ENCODE data around the gene ST13. TPM values are rescaled to one million over a fixed set of nuclear protein-coding genes. Genes with fewer than 3 reads are reported as not detected.

Gene ST13
- total RNA-seq, 1 donor: 231 TPM

DNA sequence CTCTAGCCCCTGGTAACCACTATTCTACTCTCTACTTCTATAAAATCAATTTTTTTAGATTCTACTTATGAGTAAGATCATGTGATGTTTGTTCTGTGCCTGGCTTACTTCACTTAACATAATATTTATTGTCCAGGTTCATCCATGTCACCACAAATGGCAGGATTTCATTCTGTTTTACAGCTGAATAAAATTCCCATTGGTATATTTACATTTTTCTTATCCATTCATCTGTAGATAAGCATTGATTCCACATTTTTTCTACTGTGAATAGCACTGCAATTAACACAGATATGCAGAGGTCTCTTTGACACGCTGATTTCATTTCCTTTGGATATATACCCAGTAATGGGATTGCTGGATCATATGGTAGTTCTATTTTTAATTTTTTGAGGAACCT is 53.1 kb downstream of the ST13 start:
- H4K20me1 ChIP-seq (ENCODE audit: insufficient read depth, low read length): peaks cover 5% of the 10 kb centered on the region
- TF ChIP-seq, protein P1, sequence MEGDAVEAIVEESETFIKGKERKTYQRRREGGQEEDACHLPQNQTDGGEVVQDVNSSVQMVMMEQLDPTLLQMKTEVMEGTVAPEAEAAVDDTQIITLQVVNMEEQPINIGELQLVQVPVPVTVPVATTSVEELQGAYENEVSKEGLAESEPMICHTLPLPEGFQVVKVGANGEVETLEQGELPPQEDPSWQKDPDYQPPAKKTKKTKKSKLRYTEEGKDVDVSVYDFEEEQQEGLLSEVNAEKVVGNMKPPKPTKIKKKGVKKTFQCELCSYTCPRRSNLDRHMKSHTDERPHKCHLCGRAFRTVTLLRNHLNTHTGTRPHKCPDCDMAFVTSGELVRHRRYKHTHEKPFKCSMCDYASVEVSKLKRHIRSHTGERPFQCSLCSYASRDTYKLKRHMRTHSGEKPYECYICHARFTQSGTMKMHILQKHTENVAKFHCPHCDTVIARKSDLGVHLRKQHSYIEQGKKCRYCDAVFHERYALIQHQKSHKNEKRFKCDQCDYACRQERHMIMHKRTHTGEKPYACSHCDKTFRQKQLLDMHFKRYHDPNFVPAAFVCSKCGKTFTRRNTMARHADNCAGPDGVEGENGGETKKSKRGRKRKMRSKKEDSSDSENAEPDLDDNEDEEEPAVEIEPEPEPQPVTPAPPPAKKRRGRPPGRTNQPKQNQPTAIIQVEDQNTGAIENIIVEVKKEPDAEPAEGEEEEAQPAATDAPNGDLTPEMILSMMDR (IDR thresholded peaks at IDR 0.05; ENCODE audit: extremely low read depth, low read depth, low read length): no peak
- no peaks in the 10 kb centered on the region for H3K36me3 ChIP-seq (ENCODE audit: insufficient read depth, low read length)
- H2AFZ ChIP-seq (ENCODE audit: low read length): no peak overlapping the region
- H3K9me3 ChIP-seq (ENCODE audit: low read depth, low read length): no peaks in the 10 kb centered on the region
- no peak overlapping the region for H3K4me3 ChIP-seq (ENCODE audit: insufficient read depth, low read length)
- peaks cover 7% of the 10 kb centered on the region for H3K4me1 ChIP-seq (ENCODE audit: insufficient read depth, low read length)
- no peak overlapping the region for H3K4me2 ChIP-seq (ENCODE audit: insufficient read depth, low read length)
- H3K27me3 ChIP-seq (ENCODE audit: insufficient read depth, low read length): no peaks in the 10 kb centered on the region
- H3K79me2 ChIP-seq (ENCODE audit: insufficient read depth, low read length): peaks cover 47% of the 10 kb centered on the region
- peak; percentile 69 for DNase-seq (ENCODE audit: insufficient read length, low spot score, missing footprints)
- H3K27ac ChIP-seq (ENCODE audit: low read depth, low read length): no peak overlapping the region

DNA sequence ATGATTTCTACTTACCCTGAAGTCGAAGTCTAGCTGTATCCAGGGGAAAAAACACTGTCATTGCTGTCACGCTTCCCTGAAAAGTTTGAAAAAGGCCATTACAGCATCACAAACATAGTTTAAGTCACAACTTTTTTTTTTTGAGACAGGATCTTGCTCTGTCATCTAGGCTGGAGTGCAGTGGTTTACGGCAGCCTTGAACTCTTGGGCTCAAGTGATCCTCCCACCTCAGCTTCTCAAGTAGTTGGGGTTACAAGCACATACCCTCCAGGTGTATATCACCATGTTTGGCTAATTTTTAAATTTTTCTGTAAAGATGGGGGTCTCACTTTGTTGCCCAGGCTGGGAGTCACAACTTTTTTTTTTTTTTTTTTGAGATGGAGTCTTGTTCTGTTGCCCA is 57.4 kb downstream of the ST13 start:
- Histone ChIP-seq H3K9me3 (ENCODE audit: low read depth, low read length) (no peaks in the 10 kb centered on the region), H4K20me1 (ENCODE audit: insufficient read depth, low read length) (no peaks in the 10 kb centered on the region), H3K79me2 (ENCODE audit: insufficient read depth, low read length) (peaks cover 15% of the 10 kb centered on the region), H3K4me1 (ENCODE audit: insufficient read depth, low read length) (no peaks in the 10 kb centered on the region), H3K27me3 (ENCODE audit: insufficient read depth, low read length) (no peaks in the 10 kb centered on the region), H3K36me3 (ENCODE audit: insufficient read depth, low read length) (peaks cover 4% of the 10 kb centered on the region), H3K4me3 (ENCODE audit: insufficient read depth, low read length) (no peak overlapping the region), H3K4me2 (ENCODE audit: insufficient read depth, low read length) (no peak overlapping the region), H2AFZ (ENCODE audit: low read length) (no peak overlapping the region), H3K27ac (ENCODE audit: low read depth, low read length) (no peak overlapping the region)
- no peak for DNase-seq (ENCODE audit: insufficient read length, low spot score, missing footprints)
- TF ChIP-seq, protein P1 (IDR thresholded peaks at IDR 0.05; ENCODE audit: extremely low read depth, low read depth, low read length): no peak

DNA sequence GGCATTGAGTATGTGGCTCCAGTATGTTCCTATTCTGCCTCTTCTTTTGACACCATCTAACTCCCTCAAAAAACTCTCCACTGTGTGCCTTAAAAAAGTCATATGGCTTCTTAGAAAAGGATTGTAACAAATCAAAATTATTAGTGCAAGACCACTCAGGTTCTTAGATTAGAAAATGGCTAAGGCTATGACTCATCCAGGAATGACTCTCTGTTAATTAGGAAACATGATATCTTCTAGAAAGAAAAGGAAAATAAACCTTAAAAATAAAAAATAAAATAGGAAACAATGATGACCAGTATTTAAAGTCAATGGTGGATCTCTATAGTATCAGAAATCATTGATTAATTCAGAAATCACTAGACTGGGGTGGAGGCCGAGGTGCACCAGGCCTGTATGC is 59.0 kb downstream of the ST13 start:
- H3K27ac ChIP-seq (ENCODE audit: low read depth, low read length): no peak overlapping the region
- H3K4me1 ChIP-seq (ENCODE audit: insufficient read depth, low read length): no peaks in the 10 kb centered on the region
- H3K9me3 ChIP-seq (ENCODE audit: low read depth, low read length): no peaks in the 10 kb centered on the region
- no peaks in the 10 kb centered on the region for H4K20me1 ChIP-seq (ENCODE audit: insufficient read depth, low read length)
- peaks cover 8% of the 10 kb centered on the region for H3K79me2 ChIP-seq (ENCODE audit: insufficient read depth, low read length)
- H3K4me2 ChIP-seq (ENCODE audit: insufficient read depth, low read length): no peak overlapping the region
- H3K36me3 ChIP-seq (ENCODE audit: insufficient read depth, low read length): peaks cover 5% of the 10 kb centered on the region
- DNase-seq (ENCODE audit: insufficient read length, low spot score, missing footprints): no peak
- TF ChIP-seq, protein P1 (IDR thresholded peaks at IDR 0.05; ENCODE audit: extremely low read depth, low read depth, low read length): no peak
- H3K27me3 ChIP-seq (ENCODE audit: insufficient read depth, low read length): no peaks in the 10 kb centered on the region
- H2AFZ ChIP-seq (ENCODE audit: low read length): no peak overlapping the region
- H3K4me3 ChIP-seq (ENCODE audit: insufficient read depth, low read length): no peak overlapping the region

DNA sequence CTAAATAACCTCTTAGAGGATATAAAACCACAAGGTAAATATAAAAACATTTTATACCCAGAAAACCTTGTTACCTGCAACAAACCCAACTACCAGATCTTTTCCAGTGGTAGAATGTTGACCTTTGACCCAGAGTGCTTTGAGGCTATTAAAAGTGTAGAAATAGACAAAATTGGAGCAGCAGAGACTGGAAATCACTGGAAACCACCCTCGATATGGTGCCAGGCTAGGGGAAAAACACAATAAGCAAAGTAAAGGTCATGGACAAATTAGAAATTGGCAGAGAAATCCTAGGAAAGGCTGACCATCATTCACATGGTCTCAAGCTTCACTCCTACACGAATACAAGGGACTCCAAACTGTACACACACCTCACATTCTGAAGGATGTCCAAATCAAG is 64.0 kb downstream of the ST13 start:
- DNase-seq (ENCODE audit: insufficient read length, low spot score, missing footprints): no peak
- no peak overlapping the region for H3K27ac ChIP-seq (ENCODE audit: low read depth, low read length)
- no peaks in the 10 kb centered on the region for H4K20me1 ChIP-seq (ENCODE audit: insufficient read depth, low read length)
- H3K27me3 ChIP-seq (ENCODE audit: insufficient read depth, low read length): no peaks in the 10 kb centered on the region
- H3K4me1 ChIP-seq (ENCODE audit: insufficient read depth, low read length): no peaks in the 10 kb centered on the region
- no peak overlapping the region for H3K4me3 ChIP-seq (ENCODE audit: insufficient read depth, low read length)
- H3K36me3 ChIP-seq (ENCODE audit: insufficient read depth, low read length): peaks cover 5% of the 10 kb centered on the region
- H3K79me2 ChIP-seq (ENCODE audit: insufficient read depth, low read length): no peaks in the 10 kb centered on the region
- TF ChIP-seq, protein P1 (IDR thresholded peaks at IDR 0.05; ENCODE audit: extremely low read depth, low read depth, low read length): no peak
- no peaks in the 10 kb centered on the region for H3K9me3 ChIP-seq (ENCODE audit: low read depth, low read length)
- H3K4me2 ChIP-seq (ENCODE audit: insufficient read depth, low read length): no peak overlapping the region
- H2AFZ ChIP-seq (ENCODE audit: low read length): no peak overlapping the region
